Measurements from ENCODE around the gene ATE1. TPM values are rescaled to one million over a fixed set of nuclear protein-coding genes. Genes with fewer than 3 reads are reported as not detected.

Gene ATE1
- total RNA-seq, 1 experiment from 2014 or later = 39.2 TPM

DNA sequence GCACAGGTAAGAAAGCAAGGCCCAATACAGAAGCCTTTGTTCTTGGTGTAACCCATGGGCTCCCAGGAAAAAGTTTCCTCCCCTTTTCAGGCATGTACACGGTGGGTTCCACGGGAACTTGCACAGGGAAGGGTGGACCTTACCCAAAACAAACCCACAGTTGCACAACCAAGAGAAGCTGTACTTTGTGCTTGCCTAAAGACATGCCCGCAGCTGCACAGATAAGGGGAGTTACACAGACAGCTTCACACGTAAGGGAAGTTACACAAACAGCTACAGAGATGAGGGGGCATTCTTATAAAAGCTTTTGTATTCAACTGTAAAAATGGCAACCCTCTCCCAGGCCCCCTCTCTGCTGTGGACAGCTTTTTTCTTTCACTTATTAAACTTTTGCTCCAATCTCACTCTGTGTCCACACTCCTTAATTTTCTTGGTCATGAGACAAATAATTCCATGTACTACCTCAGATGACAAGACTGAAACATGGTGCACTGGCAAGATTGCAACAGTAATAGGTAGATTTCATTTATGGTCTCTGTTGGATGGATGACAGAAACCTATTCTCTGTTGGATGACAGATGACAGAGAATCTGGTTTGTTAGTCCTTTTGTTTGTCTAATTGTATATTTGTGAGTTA lies 72.9 kb downstream of the ATE1 start:
- Histone ChIP-seq H3K27ac (ENCODE audit: low read depth, low read length) (no peak overlapping the region), H3K9me3 (ENCODE audit: control insufficient read depth in 1 of 2, insufficient read depth in 1 of 2, low read depth in 1 of 2, low read length in 2 of 2) (peaks cover 0 to 3% of the 10 kb centered on the region in 2 experiments; a peak in 2 of 4 replicates), H3K79me2 (ENCODE audit: insufficient read depth, low read length) (no peaks in the 10 kb centered on the region), H3K36me3 (ENCODE audit: control insufficient read depth in 1 of 2, insufficient read depth in 2 of 2, low read length in 2 of 2) (no peaks in the 10 kb centered on the region), H3K4me2 (ENCODE audit: low read length) (no peak overlapping the region), H3K4me3 (replicated peaks in 1 of 2; ENCODE audit: low read depth in 1 of 2, low read length in 2 of 2) (no peak overlapping the region), H3K9me2 (ENCODE audit: insufficient read depth) (no peaks in the 10 kb centered on the region), H4K20me1 (ENCODE audit: insufficient read depth) (no peaks in the 10 kb centered on the region), H2AFZ (ENCODE audit: low read depth, low read length, poor library complexity, severe bottlenecking) (no peak overlapping the region), H3K9ac (ENCODE audit: low read length) (no peak overlapping the region), H3K27me3 (ENCODE audit: insufficient read depth, low read length) (no peaks in the 10 kb centered on the region), H3K4me1 (ENCODE audit: control insufficient read depth in 1 of 2, insufficient read depth in 2 of 2, low read length in 2 of 2) (no peaks in the 10 kb centered on the region)
- TF ChIP-seq EZH2phosphoT487 (IDR thresholded peaks at IDR 0.05; ENCODE audit: borderline replicate concordance) (no peak), SRF (IDR thresholded peaks at IDR 0.05; ENCODE audit: low read depth) (no peak), ZNF274 (IDR thresholded peaks at IDR 0.05; ENCODE audit: low read depth, low read length) (no peak), RAD21 (IDR thresholded peaks at IDR 0.05; ENCODE audit: low read depth) (no peak), JUND (IDR thresholded peaks at IDR 0.05) (no peak)
- TF ChIP-seq, protein P1, sequence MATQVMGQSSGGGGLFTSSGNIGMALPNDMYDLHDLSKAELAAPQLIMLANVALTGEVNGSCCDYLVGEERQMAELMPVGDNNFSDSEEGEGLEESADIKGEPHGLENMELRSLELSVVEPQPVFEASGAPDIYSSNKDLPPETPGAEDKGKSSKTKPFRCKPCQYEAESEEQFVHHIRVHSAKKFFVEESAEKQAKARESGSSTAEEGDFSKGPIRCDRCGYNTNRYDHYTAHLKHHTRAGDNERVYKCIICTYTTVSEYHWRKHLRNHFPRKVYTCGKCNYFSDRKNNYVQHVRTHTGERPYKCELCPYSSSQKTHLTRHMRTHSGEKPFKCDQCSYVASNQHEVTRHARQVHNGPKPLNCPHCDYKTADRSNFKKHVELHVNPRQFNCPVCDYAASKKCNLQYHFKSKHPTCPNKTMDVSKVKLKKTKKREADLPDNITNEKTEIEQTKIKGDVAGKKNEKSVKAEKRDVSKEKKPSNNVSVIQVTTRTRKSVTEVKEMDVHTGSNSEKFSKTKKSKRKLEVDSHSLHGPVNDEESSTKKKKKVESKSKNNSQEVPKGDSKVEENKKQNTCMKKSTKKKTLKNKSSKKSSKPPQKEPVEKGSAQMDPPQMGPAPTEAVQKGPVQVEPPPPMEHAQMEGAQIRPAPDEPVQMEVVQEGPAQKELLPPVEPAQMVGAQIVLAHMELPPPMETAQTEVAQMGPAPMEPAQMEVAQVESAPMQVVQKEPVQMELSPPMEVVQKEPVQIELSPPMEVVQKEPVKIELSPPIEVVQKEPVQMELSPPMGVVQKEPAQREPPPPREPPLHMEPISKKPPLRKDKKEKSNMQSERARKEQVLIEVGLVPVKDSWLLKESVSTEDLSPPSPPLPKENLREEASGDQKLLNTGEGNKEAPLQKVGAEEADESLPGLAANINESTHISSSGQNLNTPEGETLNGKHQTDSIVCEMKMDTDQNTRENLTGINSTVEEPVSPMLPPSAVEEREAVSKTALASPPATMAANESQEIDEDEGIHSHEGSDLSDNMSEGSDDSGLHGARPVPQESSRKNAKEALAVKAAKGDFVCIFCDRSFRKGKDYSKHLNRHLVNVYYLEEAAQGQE (IDR thresholded peaks at IDR 0.05; ENCODE audit: low read depth) = no peak
- TF ChIP-seq, protein P2, sequence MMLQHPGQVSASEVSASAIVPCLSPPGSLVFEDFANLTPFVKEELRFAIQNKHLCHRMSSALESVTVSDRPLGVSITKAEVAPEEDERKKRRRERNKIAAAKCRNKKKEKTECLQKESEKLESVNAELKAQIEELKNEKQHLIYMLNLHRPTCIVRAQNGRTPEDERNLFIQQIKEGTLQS (IDR thresholded peaks at IDR 0.05) = no peak
- ChIA-PET POLR2A (no interaction called here), CTCF (no interaction called here), RAD21 (ENCODE audit: low non-redundant PET in 1 of 2, low total read pairs in 2 of 2, uncharacterized antibody in 2 of 2, unreplicated experiment in 2 of 2) (no interaction called here)
- no peak for DNase-seq (ENCODE audit: low read depth, low spot score)
- intact Hi-C loops (cut with micrococcal nuclease) = no loop called here
- no peak for ATAC-seq
- BruUV-seq (replicated peaks) = no TSS peak

All from HCT116 (cell line).